CD8-positive, alpha-beta memory T cell (primary cell): ENCODE results near the gene COMP. TPM values are rescaled to one million over a fixed set of nuclear protein-coding genes. Genes with fewer than 3 reads are reported as not detected.
"Not testable (repeated sequence)": the region's sequence is repeated elsewhere in the genome, so short reads cannot be mapped to it uniquely, and the experiment has no call there.

Experiments
- CTCF ChIA-PET: fragments of 350-600 bp; sonication (Branson Sonifier 250); formaldehyde crosslinking; loops from one replicate; lab custom pipeline; 2021; ENCODE audit warnings: antibody characterized with exemption; lab: Charles Lee
- POLR2A ChIA-PET: fragments of 350-600 bp; sonication (Branson Sonifier 250); formaldehyde crosslinking; loops from one replicate; lab custom pipeline; 2021; ENCODE audit warnings: antibody characterized with exemption; lab: Charles Lee
- DNase-seq, 5 donors: peaks; one replicate each; pipeline versions ENCODE4 v3.0.0 to v3.0.0-alpha.2; 2020 to 2022; ENCODE audit warnings: mixed read lengths in 1 of 5
- H3K27ac ChIP-seq: one replicate; pipeline ENCODE4 v1.7.0; 2013; ENCODE audit warnings: low read depth, mild to moderate bottlenecking, low read length, moderate library complexity
- H3K27me3 ChIP-seq: 2 replicates; pipeline ENCODE4 v1.7.0; 2013; ENCODE audit warnings: low read length, mild to moderate bottlenecking; ENCODE audit not compliant: insufficient read depth, poor library complexity, severe bottlenecking
- H3K36me3 ChIP-seq: 2 replicates; pipeline ENCODE4 v1.7.0; 2013; ENCODE audit warnings: mild to moderate bottlenecking, low read length, moderate library complexity; ENCODE audit not compliant: insufficient read depth
- H3K4me1 ChIP-seq: 2 replicates; pipeline ENCODE4 v1.7.0; 2013; ENCODE audit warnings: mild to moderate bottlenecking, low read length, moderate library complexity; ENCODE audit not compliant: insufficient read depth
- H3K4me3 ChIP-seq: 2 replicates; pipeline ENCODE4 v1.7.0; 2013; ENCODE audit warnings: mild to moderate bottlenecking, low read length
- H3K9me3 ChIP-seq: 2 replicates; pipeline ENCODE4 v1.7.0; 2013; ENCODE audit warnings: mild to moderate bottlenecking, low read length
- H3K27ac Mint-ChIP-seq, 8 donors: one replicate each; pipeline ENCODE4 v1.8.0; 2020 to 2021; ENCODE audit warnings: mixed read lengths in 8 of 8, mild to moderate bottlenecking in 6 of 8, inconsistent platforms in 3 of 8, moderate library complexity in 3 of 8
- H3K27me3 Mint-ChIP-seq, 2 donors: one replicate each; pipeline ENCODE4 v1.8.0; 2020 to 2021; ENCODE audit warnings: mixed read lengths in 2 of 2, mild to moderate bottlenecking in 1 of 2, moderate library complexity in 1 of 2
- H3K36me3 Mint-ChIP-seq, 3 donors: one replicate each; pipeline ENCODE4 v1.8.0; 2020 to 2021; ENCODE audit warnings: mixed read lengths in 3 of 3, inconsistent platforms in 1 of 3, mild to moderate bottlenecking in 1 of 3
- H3K4me1 Mint-ChIP-seq, 3 donors: one replicate each; pipeline ENCODE4 v1.8.0; 2020 to 2021; ENCODE audit warnings: mixed read lengths in 3 of 3, inconsistent platforms in 1 of 3, mild to moderate bottlenecking in 1 of 3
- H3K4me3 Mint-ChIP-seq, 7 donors: one replicate each; pipeline ENCODE4 v1.8.0; 2020 to 2021; ENCODE audit warnings: mixed read lengths in 7 of 7, mild to moderate bottlenecking in 6 of 7, moderate library complexity in 4 of 7, inconsistent platforms in 2 of 7
- H3K9me3 Mint-ChIP-seq, 5 donors: one replicate each; pipeline ENCODE4 v1.8.0; 2020 to 2022; ENCODE audit warnings: mixed read lengths in 5 of 5, mild to moderate bottlenecking in 3 of 5, moderate library complexity in 2 of 5, inconsistent platforms in 1 of 5
- polyA plus RNA-seq: library from polyadenylated mRNA; unstranded; fragments of 300-500 nt; fragmentation: Illumina TruSeq; gene quantifications from one replicate; pipeline ENCODE4 v1.2.3, GENCODE V29; 2021
- total RNA-seq, 2 experiments: library from RNA; stranded (reverse); gene quantifications; one replicate each; pipeline ENCODE4 v1.2.3, GENCODE V29; 2021

The COMP gene
- total and polyA plus RNA-seq, 3 experiments from 2014 or later = not detected

DNA sequence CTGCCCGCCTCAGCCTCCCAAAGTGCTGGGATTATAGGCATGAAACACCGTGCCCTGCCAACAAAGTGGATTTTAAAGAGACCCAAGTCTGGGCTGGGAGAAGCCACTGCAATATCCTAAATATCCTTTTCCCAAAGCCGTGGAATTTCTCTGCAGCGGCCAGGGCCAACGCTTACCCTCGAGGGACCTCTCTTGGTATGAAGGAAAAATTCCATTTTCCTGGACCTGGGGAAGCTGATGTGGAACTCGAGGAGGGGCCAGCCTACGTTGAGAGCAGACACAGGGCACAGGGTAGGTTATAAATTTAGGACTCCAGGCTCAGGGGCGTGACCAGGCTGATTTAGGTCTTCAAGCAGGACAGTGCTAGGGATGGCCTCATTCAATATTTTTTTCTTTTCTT is 23.0 kb upstream of the COMP start:
- Histone ChIP-seq H3K27me3 (no peaks in the 10 kb centered on the region), H3K36me3 (no peaks in the 10 kb centered on the region), H3K9me3 (no peaks in the 10 kb centered on the region), H3K4me3 (no peak overlapping the region), H3K27ac (no peak overlapping the region), H3K4me1 (no peaks in the 10 kb centered on the region)
- Mint-ChIP-seq H3K4me3 (no peak overlapping the region), H3K9me3 (no peaks in the 10 kb centered on the region), H3K36me3 (no peaks in the 10 kb centered on the region), H3K4me1 (peaks cover 2 to 4% (median 4%) of the 10 kb centered on the region in 3 donors), H3K27ac (no peak overlapping the region), H3K27me3 (peaks cover 5 to 16% of the 10 kb centered on the region in 2 donors)
- DNase-seq = no peak
- POLR2A ChIA-PET = no interaction called here
- CTCF ChIA-PET = no interaction called here

GRCh38 chr19:18811638-18812037 is 20.5 kb upstream of the COMP start:
- H3K36me3 Mint-ChIP-seq, H3K4me1 ChIP-seq, H3K4me3 Mint-ChIP-seq, H3K27ac ChIP-seq, H3K4me1 Mint-ChIP-seq, DNase-seq, CTCF ChIA-PET, H3K36me3 ChIP-seq, H3K4me3 ChIP-seq, H3K9me3 ChIP-seq, H3K27me3 ChIP-seq, POLR2A ChIA-PET, H3K9me3 Mint-ChIP-seq: not testable (repeated sequence)
- Mint-ChIP-seq H3K27ac (peak overlapping the region in 1 of 8 donors; percentile 75), H3K27me3 (peaks cover 6 to 16% of the 10 kb centered on the region in 2 donors)

DNA sequence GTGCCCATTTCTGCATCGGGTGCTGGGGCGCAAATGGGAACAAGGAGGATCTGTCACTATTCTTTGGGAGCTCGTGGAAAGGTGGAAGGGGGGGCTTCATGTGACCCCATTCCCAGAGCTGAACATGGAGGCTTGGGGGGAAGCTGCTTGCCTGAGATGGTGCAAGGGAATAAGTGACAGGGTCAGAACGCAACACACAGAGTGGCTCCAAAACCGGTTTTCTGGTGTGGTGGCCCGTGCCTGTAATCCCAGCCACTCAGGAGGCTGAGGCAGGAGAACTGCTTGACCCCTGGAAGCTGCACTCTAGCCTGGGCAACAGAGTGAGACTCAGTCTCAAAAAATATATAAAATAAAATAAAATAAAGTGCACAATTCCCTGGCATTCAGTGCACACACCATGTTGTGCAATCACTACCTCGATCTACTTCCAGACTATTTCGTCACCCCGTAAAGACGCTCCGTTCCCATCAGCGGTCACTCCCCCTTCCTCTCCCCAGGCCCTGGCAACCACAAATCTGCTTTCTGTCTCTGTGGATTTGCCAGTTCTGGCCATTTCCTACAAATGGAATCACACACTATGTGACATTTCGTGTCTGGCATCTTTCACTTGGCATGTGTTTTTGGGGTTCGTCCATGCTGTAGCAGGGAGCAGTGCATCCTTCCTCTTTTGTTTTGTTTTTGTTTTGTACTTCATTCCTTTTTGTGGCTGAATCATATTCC is 18.2 kb upstream of the COMP start:
- H3K4me1 ChIP-seq = no peaks in the 10 kb centered on the region
- no peak for DNase-seq
- Mint-ChIP-seq H3K4me1 (peaks cover 2 to 4% (median 4%) of the 10 kb centered on the region in 3 donors), H3K27ac (no peak overlapping the region), H3K4me3 (no peak overlapping the region), H3K36me3 (no peaks in the 10 kb centered on the region), H3K27me3 (peaks cover 6 to 13% of the 10 kb centered on the region in 2 donors), H3K9me3 (no peaks in the 10 kb centered on the region)
- no peak overlapping the region for H3K4me3 ChIP-seq
- H3K9me3 ChIP-seq = no peaks in the 10 kb centered on the region
- no peak overlapping the region for H3K27ac ChIP-seq
- no peaks in the 10 kb centered on the region for H3K27me3 ChIP-seq
- CTCF ChIA-PET = interaction anchor here (0.6 kb wide), 1 partner anchor 115 kb away, joined by 3 read pairs; no protein-coding TSS in a partner anchor
- H3K36me3 ChIP-seq = no peaks in the 10 kb centered on the region
- POLR2A ChIA-PET = no interaction called here

DNA sequence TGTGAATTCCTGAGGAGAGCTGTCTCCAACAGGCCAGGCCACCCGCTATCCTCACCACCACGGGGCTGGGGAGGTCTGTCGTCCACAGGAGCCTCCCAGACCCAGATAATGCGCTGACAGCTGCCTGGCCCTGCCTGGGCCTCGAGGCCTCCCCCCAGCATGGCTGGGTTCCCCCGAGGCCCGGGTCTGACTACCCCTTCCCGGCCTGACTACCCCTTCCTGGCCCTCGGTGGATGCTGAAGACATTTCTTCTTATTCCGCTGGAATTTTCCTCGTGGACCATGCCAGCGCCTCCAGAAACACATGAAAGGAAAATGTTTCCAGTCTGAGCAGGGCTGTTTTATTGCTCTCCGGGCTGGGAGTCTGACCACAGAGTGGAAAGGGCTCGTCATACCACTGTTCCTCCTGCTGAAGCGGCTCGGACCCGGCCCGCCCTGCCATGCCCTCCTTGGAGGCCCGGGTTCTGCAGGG is 16.8 kb upstream of the COMP start:
- ChIA-PET POLR2A (no interaction called here), CTCF (no interaction called here)
- DNase-seq = no peak
- no peaks in the 10 kb centered on the region for H3K4me1 ChIP-seq
- no peaks in the 10 kb centered on the region for H3K27me3 ChIP-seq
- Mint-ChIP-seq H3K9me3 (no peaks in the 10 kb centered on the region), H3K27me3 (peaks cover 7 to 17% of the 10 kb centered on the region in 2 donors), H3K27ac (no peak overlapping the region), H3K4me3 (no peak overlapping the region), H3K4me1 (peaks cover 2 to 4% (median 4%) of the 10 kb centered on the region in 3 donors), H3K36me3 (no peaks in the 10 kb centered on the region)
- no peaks in the 10 kb centered on the region for H3K36me3 ChIP-seq
- no peak overlapping the region for H3K4me3 ChIP-seq
- H3K27ac ChIP-seq = no peak overlapping the region
- no peaks in the 10 kb centered on the region for H3K9me3 ChIP-seq

DNA sequence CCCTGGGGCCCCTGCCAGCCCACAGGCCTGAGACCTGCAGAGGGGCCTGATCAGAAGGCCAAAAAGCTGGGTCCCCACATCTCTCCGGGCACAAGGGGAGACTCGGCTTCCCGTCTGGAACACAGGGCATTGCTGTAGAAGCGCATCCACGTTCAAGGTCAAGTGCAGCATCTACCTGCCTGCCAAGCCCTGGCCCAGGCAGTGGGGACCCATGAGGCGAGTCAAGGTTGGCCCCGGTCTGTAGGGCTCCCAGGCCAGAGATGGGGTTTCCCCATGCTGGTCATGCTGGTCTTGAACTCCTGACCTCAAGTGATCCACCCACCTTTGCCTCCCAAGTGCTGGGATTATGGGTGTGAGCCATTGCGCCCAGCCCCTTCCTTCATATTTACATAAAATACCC is 13.5 kb upstream of the COMP start:
- H3K4me1 Mint-ChIP-seq = peaks cover 2 to 3% (median 3%) of the 10 kb centered on the region in 3 donors
- Histone ChIP-seq H3K36me3 (no peaks in the 10 kb centered on the region), H3K27me3 (no peaks in the 10 kb centered on the region), H3K4me3 (no peak overlapping the region), H3K27ac (no peak overlapping the region), H3K4me1 (no peaks in the 10 kb centered on the region), H3K9me3 (no peaks in the 10 kb centered on the region)
- H3K27me3 Mint-ChIP-seq = peaks cover 8 to 15% of the 10 kb centered on the region in 2 donors
- H3K9me3 Mint-ChIP-seq = no peaks in the 10 kb centered on the region
- no peaks in the 10 kb centered on the region for H3K36me3 Mint-ChIP-seq
- POLR2A ChIA-PET = no interaction called here
- H3K4me3 Mint-ChIP-seq = no peak overlapping the region
- CTCF ChIA-PET = no interaction called here
- no peak overlapping the region for H3K27ac Mint-ChIP-seq
- DNase-seq = no peak

- Mint-ChIP-seq H3K36me3 (no peaks in the 10 kb centered on the region), H3K4me3 (no peak overlapping the region), H3K4me1 (no peaks in the 10 kb centered on the region), H3K9me3 (no peaks in the 10 kb centered on the region), H3K27me3 (peaks cover 8 to 11% of the 10 kb centered on the region in 2 donors), H3K27ac (no peak overlapping the region)
- POLR2A ChIA-PET = no interaction called here
- Histone ChIP-seq H3K36me3 (no peaks in the 10 kb centered on the region), H3K4me1 (no peaks in the 10 kb centered on the region), H3K4me3 (no peak overlapping the region), H3K27me3 (no peaks in the 10 kb centered on the region), H3K27ac (no peak overlapping the region), H3K9me3 (no peaks in the 10 kb centered on the region)
- CTCF ChIA-PET = no interaction called here
- no peak for DNase-seq
Observed at GRCh38 chr19:18804139-18804601, 13.1 kb upstream of the COMP start.

GRCh38 chr19:18803550-18804138 is 12.5 kb upstream of the COMP start:
- Histone ChIP-seq H3K27me3 (no peaks in the 10 kb centered on the region), H3K4me3 (no peak overlapping the region), H3K4me1 (no peaks in the 10 kb centered on the region), H3K36me3 (no peaks in the 10 kb centered on the region), H3K9me3 (no peaks in the 10 kb centered on the region), H3K27ac (no peak overlapping the region)
- no peak for DNase-seq
- Mint-ChIP-seq H3K4me3 (no peak overlapping the region), H3K27ac (peak overlapping the region in 1 of 8 donors; percentile 44), H3K9me3 (no peaks in the 10 kb centered on the region), H3K36me3 (no peaks in the 10 kb centered on the region), H3K4me1 (no peaks in the 10 kb centered on the region), H3K27me3 (peaks cover 7 to 11% of the 10 kb centered on the region in 2 donors)
- ChIA-PET POLR2A (no interaction called here), CTCF (no interaction called here)

GRCh38 chr19:18802354-18802753 is 11.2 kb upstream of the COMP start:
- Mint-ChIP-seq H3K36me3 (no peaks in the 10 kb centered on the region), H3K4me3 (no peak overlapping the region)
- CTCF ChIA-PET = no interaction called here

More at GRCh38 chr19:18802354-18802753, 11.2 kb upstream of the COMP start:
- DNase-seq = no peak
- POLR2A ChIA-PET = no interaction called here
- Histone ChIP-seq H3K36me3 (no peaks in the 10 kb centered on the region), H3K9me3 (no peaks in the 10 kb centered on the region), H3K27me3 (no peaks in the 10 kb centered on the region), H3K27ac (no peak overlapping the region), H3K4me3 (no peak overlapping the region), H3K4me1 (no peaks in the 10 kb centered on the region)
- peak overlapping the region in 1 of 8 donors; percentile 17 for H3K27ac Mint-ChIP-seq
- no peaks in the 10 kb centered on the region for H3K9me3 Mint-ChIP-seq
- H3K27me3 Mint-ChIP-seq = peaks cover 14% of the 10 kb centered on the region in 2 donors
- H3K4me1 Mint-ChIP-seq = no peaks in the 10 kb centered on the region
